NCI-H748 (cell line): ENCODE results near the gene SPEF2.
A peak's percentile ranks its signal among the peaks of the same experiment; 100 is the strongest.
"Not testable (repeated sequence)": the region's sequence is repeated elsewhere in the genome, so short reads cannot be mapped to it uniquely, and the experiment has no call there.

ENCODE experiments used
- DNase-seq: peaks from one replicate; lab custom pipeline; 2025; ENCODE audit not compliant: unreplicated experiment; lab: John Stamatoyannopoulos, UW

Gene SPEF2

GRCh38 chr5:35850967-35851680, 233.5 kb downstream of the SPEF2 start:
- DNase-seq: no peak

DNA sequence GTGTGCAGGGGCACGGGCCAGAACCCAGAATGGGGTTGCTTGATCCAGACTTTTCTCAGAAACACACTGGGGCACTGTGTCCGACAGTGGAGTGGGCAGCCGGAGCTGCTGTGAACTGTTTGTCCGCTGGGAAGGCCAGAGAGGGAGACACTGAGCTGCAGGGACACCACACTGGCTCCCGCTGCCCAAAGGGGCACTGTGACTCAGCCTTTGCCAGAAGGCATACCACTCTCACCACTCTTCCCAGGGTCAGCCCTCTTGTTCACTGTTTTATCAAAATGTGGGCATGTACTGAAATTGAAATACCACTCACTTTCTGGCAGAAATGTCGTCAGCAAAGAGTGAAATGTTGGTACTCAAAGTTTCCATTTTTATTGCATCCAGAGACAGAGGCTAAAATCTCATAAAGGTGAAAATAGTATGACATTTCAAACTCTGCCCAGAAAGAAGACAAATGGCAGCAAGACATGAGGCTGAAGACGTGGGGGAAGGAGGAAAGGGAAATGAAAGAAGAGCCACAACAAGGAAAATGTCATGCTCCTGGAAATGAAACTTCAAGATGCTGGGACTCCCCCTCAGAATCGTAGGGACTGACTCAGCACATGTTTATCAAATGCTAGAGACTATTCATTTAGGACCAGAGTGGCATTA, 234.5 kb downstream of the SPEF2 start:
- DNase-seq: no peak

GRCh38 chr5:35852773-35853172, 235.1 kb downstream of the SPEF2 start:
- no peak for DNase-seq

GRCh38 chr5:35853631-35854030, 236.0 kb downstream of the SPEF2 start:
- DNase-seq: no peak

- DNase-seq: no peak
Measured at GRCh38 chr5:35854248-35854647, 236.6 kb downstream of the SPEF2 start.

- DNase-seq: no peak
Measured at GRCh38 chr5:35855187-35855586, 237.5 kb downstream of the SPEF2 start.

- DNase-seq: not testable (repeated sequence)
Measured at GRCh38 chr5:35856186-35856764, 238.6 kb downstream of the SPEF2 start.

GRCh38 chr5:35856765-35857351, 239.2 kb downstream of the SPEF2 start, which contains the start of gene IL7R:
IL7R (plus strand) TSS chr5:35856891; CDS start chr5:35856978, 87 bp downstream.
- DNase-seq: no peak

DNA sequence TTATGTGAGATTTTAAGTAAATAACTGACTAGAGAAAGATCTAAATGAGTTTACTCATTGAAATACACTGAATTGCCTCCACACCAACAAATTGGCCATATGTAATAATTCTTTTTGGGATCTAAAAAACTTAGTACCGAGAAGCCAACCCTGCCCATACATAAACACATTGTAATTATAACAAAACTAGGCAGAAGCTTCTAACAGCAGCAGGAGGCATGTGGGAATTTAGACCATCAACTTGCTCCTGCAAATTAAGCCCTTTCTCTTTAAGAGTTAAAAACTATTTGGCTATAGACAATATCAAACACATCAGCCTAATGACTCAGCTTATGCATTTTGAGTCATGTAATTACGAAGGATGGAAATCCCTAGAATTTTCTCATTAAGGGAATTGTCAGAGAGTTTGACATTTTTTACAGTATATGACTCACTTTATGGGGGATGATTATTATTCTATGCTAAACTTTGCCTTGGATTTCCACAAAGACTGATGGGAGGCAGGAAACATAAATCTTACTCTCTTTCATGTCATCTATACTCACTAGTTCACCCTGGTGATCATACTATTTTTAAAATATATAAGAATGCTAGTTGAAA, 240.0 kb downstream of the SPEF2 start:
- no peak for DNase-seq

GRCh38 chr5:35859101-35859661, 241.5 kb downstream of the SPEF2 start:
- DNase-seq: peak; percentile 96

- DNase-seq: no peak
Measured at GRCh38 chr5:35860686-35861085, 243.0 kb downstream of the SPEF2 start.

DNA sequence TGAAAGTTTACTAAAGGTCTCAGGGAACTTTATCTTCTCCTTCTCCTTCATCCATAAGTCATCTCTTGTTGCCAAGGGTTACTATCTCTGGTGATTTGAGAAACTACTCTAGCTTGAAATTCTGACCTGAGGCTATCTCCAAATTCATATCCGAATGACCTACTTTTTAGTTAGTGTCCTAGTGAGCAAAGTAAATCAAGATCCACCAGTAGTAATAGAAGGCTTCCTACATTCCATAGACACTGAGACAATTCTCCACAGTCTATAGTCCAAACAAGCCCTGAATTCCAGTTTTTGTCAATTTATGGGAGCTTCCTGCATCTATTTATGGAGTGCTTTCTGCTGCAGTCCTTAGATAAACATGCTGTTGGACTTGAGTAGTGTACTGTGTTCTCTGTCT, 244.1 kb downstream of the SPEF2 start:
- DNase-seq: no peak

GRCh38 chr5:35862126-35862525, 244.5 kb downstream of the SPEF2 start:
- no peak for DNase-seq

DNA sequence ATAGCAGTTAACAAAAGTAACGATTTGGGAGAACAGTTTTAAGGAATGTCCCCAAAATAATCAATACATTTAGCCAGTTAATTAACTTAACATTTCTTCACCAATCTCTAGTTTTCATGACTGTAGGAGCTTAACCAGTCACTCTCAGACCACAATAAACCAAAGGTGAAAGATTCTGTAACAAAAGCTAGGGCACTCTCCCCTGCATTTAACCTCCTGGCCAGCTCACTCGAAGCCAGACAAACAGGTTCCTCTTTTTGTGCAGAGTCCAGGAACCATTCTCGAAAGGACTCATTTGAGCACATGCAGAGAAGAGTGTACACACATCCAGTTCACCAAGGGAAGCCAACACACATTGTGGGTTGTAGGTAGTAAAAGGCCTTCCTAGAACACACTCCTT, 245.5 kb downstream of the SPEF2 start:
- DNase-seq: no peak
